SK-N-MC (cell line): ENCODE data around the gene ZBTB7B.
"Not testable (repeated sequence)": the region's sequence is repeated elsewhere in the genome, so short reads cannot be mapped to it uniquely, and the experiment has no call there.

Source experiments
- DNase-seq: peaks from one replicate; pipeline ENCODE4 v3.0.0-alpha.2; 2011; ENCODE audit warnings: low read depth, low spot score
- H3K27ac ChIP-seq: fragments of 200-600 bp; sonication (generic); 2 replicates; pipeline ENCODE4 v1.5.1; 2016; ENCODE audit warnings: mixed run types
- H3K36me3 ChIP-seq: fragments of 200-600 bp; sonication (generic); 2 replicates; pipeline ENCODE4 v1.6.1; 2017; ENCODE audit warnings: antibody characterized with exemption, low read length, mixed read lengths; ENCODE audit not compliant: insufficient read depth
- H3K4me3 ChIP-seq: fragments of 200-600 bp; sonication (generic); 2 replicates; pipeline ENCODE4 v1.5.1; 2016
- H3K9ac ChIP-seq: fragments of 200-600 bp; sonication (generic); 2 replicates; pipeline ENCODE4 v1.8.0; 2017; ENCODE audit warnings: mixed run types, mixed read lengths; ENCODE audit not compliant: insufficient read length
- H3K9me3 ChIP-seq: fragments of 200-600 bp; sonication (generic); 2 replicates; pipeline ENCODE4 v1.6.1; 2017; ENCODE audit warnings: low read depth, mild to moderate bottlenecking, antibody characterized with exemption, low read length, moderate library complexity, mixed read lengths
- EZH2 ChIP-seq: fragments of 200-600 bp; sonication (generic); IDR thresholded peaks from one replicate; pipeline ENCODE4 v1.6.1; 2017; ENCODE audit warnings: antibody characterized with exemption
- FOXP2 ChIP-seq: optimal IDR thresholded peaks from 2 replicates; pipeline ENCODE3; 2011; ENCODE audit warnings: mild to moderate bottlenecking, moderate library complexity; ENCODE audit not compliant: insufficient read depth; ENCODE audit errors: extremely low read length, control extremely low read depth
- POLR2AphosphoS5 ChIP-seq: IDR thresholded peaks from 2 replicates; pipeline ENCODE4 v1.6.1; 2012; ENCODE audit warnings: mild to moderate bottlenecking, low read depth, low read length, borderline replicate concordance

Gene ZBTB7B

DNA sequence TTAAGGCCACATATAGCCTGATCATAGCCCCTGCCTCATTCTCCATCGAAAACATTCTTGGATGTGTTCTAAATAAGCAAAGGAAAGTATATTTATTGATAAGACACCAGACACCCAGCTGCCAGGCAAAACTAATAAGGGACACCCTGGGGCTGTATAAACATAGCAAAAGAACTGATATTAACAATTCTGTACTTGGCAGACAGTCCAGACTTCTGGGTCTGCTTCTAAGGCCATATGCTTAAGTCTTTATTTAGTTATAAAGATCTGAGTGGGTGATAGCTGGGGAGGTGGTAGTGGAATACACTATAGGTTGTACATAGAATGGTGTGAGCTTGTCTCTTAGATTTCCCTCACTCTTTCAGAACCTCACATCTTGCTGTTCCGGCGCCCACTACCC, 24.2 kb upstream of the ZBTB7B start:
- no peak for DNase-seq
- Histone ChIP-seq H3K36me3 (peaks cover 45% of the 10 kb centered on the region), H3K4me3 (no peak overlapping the region), H3K9me3 (no peaks in the 10 kb centered on the region), H3K27ac (0 out of 2 replicates have a peak overlapping the region, but pooled peaks have one; percentile 1), H3K9ac (no peak overlapping the region)
- TF ChIP-seq EZH2 (no peak), POLR2AphosphoS5 (no peak), FOXP2 (no peak)

DNA sequence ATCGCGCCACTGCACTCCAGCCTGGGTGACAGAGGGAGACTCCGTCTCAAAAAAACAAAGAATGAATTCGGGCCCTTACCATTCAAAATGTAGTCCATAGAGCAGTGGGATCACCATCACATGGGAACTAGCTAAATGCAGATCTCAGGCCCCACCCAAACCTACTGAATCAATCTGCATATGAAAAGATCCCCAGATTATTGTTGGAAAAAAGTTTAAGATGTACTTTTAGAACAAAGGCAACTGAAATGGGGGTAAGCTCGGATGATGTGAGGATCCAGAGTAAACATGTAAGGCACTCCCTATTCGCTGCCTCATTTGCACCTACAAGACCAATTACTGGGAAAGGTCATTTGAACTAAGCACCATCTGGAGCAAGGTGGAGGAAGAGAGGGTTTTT, 20.3 kb upstream of the ZBTB7B start:
- peak overlapping the region; percentile 90 for H3K27ac ChIP-seq
- peaks cover 45% of the 10 kb centered on the region for H3K36me3 ChIP-seq
- TF ChIP-seq EZH2 (no peak), FOXP2 (no peak), POLR2AphosphoS5 (no peak)

DNA sequence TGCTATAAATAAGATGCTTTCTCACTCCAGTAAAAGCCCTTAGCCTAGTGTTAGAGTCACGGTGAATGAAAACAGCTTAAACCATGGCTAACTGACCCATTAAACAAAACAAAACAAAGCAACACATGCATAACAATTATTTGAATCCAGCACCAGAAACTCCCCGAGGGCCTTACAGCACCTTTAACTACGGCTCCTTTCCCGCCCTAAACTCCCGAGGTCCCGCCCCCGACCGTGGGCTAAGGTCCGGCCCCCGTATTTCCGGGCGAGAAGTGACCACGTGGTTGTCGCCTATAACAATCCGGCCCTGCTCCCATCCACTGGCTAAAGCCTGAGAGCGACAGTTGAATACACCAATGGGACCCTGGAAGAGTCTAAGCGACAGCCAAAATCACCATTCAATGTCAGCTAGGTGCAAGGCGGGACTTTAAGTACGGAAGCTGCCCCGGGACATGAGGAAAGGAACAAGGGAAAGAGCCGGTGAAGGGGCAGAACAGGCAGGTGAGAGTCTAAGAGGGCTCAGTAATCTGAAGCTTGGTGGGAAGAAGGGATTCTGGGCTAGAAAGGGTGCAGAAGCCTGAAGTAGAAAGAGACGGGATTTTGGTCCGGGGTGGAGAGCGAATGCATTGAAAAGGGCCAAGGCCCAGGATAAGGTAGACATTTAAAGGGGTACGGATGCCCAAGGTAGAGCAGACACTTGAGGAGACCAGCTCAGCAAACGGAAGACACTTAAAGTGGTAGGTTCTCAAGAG, 19.5 kb upstream of the ZBTB7B start, which contains the start of gene FLAD1:
Gene FLAD1 (plus strand): TSS at position 448 of the 752 bp plus-strand sequence. CDS start 351 bp downstream, outside the sequence.
- peak within 1 kb of the TSS; percentile 90 for H3K27ac ChIP-seq
- peak within 1 kb of the TSS; percentile 84 for H3K4me3 ChIP-seq
- no peaks in the 10 kb centered on the region for H3K9me3 ChIP-seq
- peaks cover 45% of the 10 kb centered on the region for H3K36me3 ChIP-seq
- TF ChIP-seq POLR2AphosphoS5, result peak; percentile 68; the same call in 1 of the 2 replicates
- TF ChIP-seq FOXP2, result no peak
- peak; percentile 100 for DNase-seq
- peak within 1 kb of the TSS; percentile 93 for H3K9ac ChIP-seq

More for the DNA sequence above, 20.3 kb upstream of the ZBTB7B start:
- Histone ChIP-seq H3K9me3 (no peaks in the 10 kb centered on the region), H3K4me3 (peak overlapping the region; percentile 84), H3K9ac (peak overlapping the region; percentile 92)
- DNase-seq, result no peak

DNA sequence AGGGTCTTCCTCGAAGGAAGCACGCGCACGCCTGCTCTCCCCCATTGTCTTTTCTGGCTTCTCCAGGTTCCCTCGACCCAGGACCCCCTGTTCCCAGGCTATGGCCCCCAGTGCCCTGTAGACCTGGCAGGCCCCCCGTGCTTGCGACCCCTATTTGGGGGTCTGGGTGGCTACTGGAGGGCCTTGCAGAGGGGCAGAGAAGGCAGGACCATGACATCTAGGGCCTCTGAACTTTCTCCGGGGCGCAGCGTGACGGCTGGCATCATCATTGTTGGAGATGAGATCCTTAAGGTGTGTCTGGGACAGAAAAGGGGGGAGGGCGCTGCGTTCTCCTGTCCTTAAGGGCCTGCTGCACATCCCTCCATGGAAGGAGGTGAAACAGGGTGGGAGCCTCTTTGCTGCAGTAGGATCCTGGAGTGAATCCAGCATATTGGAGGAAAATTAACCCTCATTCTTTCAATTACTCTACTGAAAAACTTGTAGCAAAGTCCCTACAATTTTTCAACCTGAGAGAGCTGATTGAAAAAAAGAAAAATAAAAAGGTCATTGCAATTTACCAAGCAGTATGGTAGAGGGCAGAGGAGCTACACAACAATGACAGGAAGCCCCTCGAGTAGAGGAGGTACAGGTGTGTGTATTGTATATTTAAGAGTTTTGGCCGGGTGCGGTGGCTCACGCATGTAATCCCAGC, 18.7 kb upstream of the ZBTB7B start:
- Histone ChIP-seq H3K9me3 (no peaks in the 10 kb centered on the region), H3K36me3 (peaks cover 47% of the 10 kb centered on the region), H3K9ac (peak overlapping the region; percentile 93), H3K4me3 (peak overlapping the region; percentile 84), H3K27ac (peak overlapping the region; percentile 58)
- no peak for DNase-seq
- TF ChIP-seq EZH2 (no peak), FOXP2 (no peak), POLR2AphosphoS5 (no peak)

DNA sequence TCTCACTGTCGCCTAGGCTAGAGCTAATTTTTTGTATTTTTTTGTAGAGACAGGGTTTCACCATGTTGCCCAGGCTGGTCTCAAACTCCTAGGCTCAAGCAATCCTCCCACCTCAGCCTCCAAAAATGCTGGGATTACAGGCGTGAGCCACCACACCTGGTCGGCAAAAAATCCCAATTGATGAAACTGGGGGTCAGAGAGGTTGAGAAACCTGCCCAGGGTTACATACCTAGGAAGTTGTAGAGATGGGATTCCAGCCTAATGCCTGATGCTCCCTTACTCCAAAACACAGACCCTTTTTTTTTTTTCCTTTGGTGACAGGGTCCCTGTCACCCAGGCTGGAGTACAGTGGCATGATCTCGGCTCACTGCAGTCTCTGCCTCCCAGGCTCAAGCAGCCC, 15.9 kb upstream of the ZBTB7B start:
- not testable (repeated sequence) for H3K27ac ChIP-seq, H3K9me3 ChIP-seq, H3K4me3 ChIP-seq, H3K9ac ChIP-seq, DNase-seq
- peaks cover 41% of the 10 kb centered on the region for H3K36me3 ChIP-seq

DNA sequence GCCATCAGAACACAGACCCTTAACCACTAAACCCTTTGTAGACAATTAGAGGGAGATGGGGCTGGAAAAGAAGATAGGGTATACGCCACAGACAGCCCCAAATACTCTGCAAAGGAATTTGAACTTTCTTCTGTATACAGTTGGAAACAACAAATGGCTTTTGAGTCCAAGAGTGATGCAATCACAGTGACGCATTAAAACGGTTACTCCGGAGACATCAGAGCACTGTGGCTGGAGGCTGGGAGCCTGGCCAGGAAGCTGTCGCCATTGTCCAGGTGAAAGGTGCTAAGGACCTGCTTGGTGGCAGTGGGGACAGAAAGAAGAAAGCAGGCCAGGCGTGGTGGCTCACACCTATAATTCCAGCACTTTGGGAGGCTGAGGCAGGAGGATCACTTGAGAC, 15.3 kb upstream of the ZBTB7B start:
- TF ChIP-seq POLR2AphosphoS5, result no peak
- no peak for TF ChIP-seq FOXP2
- no peak for TF ChIP-seq EZH2
- Histone ChIP-seq H3K36me3 (peaks cover 41% of the 10 kb centered on the region), H3K9me3 (no peaks in the 10 kb centered on the region), H3K27ac (no peak overlapping the region), H3K4me3 (no peak overlapping the region), H3K9ac (no peak overlapping the region)
- no peak for DNase-seq

DNA sequence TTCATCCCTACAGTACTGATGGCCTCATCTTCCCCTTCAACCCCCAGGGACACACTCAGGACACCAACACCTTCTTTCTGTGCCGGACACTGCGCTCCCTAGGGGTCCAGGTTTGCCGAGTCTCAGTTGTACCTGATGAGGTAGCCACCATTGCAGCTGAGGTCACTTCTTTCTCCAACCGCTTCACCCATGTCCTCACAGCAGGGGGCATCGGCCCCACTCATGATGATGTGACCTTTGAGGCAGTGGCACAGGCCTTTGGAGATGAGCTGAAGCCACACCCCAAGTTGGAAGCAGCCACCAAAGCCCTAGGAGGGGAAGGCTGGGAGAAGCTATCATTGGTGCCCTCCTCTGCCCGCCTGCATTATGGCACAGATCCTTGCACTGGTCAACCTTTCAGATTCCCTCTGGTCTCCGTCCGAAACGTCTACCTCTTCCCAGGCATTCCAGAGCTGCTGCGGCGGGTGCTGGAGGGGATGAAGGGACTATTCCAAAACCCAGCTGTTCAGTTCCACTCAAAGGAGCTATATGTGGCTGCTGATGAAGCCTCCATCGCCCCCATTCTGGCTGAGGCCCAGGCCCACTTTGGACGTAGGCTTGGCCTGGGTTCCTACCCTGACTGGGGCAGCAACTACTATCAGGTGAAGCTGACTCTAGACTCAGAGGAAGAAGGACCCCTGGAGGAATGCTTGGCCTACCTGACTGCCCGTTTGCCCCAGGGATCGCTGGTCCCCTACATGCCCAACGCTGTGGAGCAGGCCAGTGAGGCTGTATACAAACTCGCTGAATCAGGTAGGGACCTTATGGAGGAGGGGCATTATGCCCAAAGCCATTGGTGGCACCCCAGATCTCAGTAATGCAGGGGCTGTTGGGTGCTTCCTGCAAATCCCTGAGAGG, 14.3 kb upstream of the ZBTB7B start:
- DNase-seq, result no peak
- H3K36me3 ChIP-seq, result peaks cover 41% of the 10 kb centered on the region
- no peak for TF ChIP-seq POLR2AphosphoS5
- TF ChIP-seq FOXP2, result no peak
- TF ChIP-seq EZH2, result no peak
- H3K9me3 ChIP-seq, result no peaks in the 10 kb centered on the region
- H3K9ac ChIP-seq, result no peak overlapping the region
- H3K4me3 ChIP-seq, result no peak overlapping the region
- H3K27ac ChIP-seq, result no peak overlapping the region
